Psoas muscle (tissue), 8 donors: ENCODE results near the gene FAF1. TPM values are rescaled to one million over a fixed set of nuclear protein-coding genes. Genes with fewer than 3 reads are reported as not detected.

Experiments used
- ATAC-seq, 4 donors: fragments of 200-7000 bp; cut with Tn5 transposase; one replicate each; pipeline ENCODE4 v1.9.1; 2020; ENCODE audit warnings: moderate library complexity in 3 of 4, mild to moderate bottlenecking in 2 of 4
- DNase-seq, 2 donors: peaks; one replicate each; pipeline ENCODE4 v3.0.0-alpha.2; 2020
- H3K27ac ChIP-seq: fragments of 200-600 bp; one replicate; pipeline ENCODE4 v1.8.0; 2022
- H3K27me3 ChIP-seq, 3 donors: fragments of 200-600 bp in 1 of 3; one replicate each; pipeline versions ENCODE4 v1.6.1 to v1.8.0; 2013 to 2022; ENCODE audit warnings: low read length in 2 of 3, mild to moderate bottlenecking in 2 of 3, moderate library complexity in 1 of 3; ENCODE audit not compliant: insufficient read depth in 3 of 3
- H3K36me3 ChIP-seq, 2 donors: fragments of 200-600 bp in 1 of 2; one replicate each; pipeline versions ENCODE4 v1.6.1 to v1.8.0; 2013 to 2022; ENCODE audit warnings: low read depth in 1 of 2, mild to moderate bottlenecking in 1 of 2, moderate library complexity in 1 of 2; ENCODE audit not compliant: insufficient read depth in 1 of 2
- H3K4me1 ChIP-seq: fragments of 200-600 bp; one replicate; pipeline ENCODE4 v1.8.0; 2022
- H3K4me3 ChIP-seq: fragments of 200-600 bp; one replicate; pipeline ENCODE4 v1.8.0; 2022; ENCODE audit warnings: mild to moderate bottlenecking
- H3K9me3 ChIP-seq: fragments of 200-600 bp; one replicate; pipeline ENCODE4 v1.8.0; 2022
- CTCF ChIP-seq: fragments of 200-600 bp; IDR thresholded peaks from one replicate; pipeline ENCODE4 v1.8.0; 2022; ENCODE audit warnings: antibody characterized with exemption
- WGBS, 3 donors: extraction: QIAGEN DNeasy Blood & Tissue Kit; methylation state at CpG; one replicate each; pipeline versions ENCODE4 v1.1.6 to v1.1.7; 2013; 5-methylcytosine and 5-hydroxymethylcytosine counted together
- intact Hi-C, 2 donors: fragments of 100-400 bp; cut with DNase I; formaldehyde crosslinking; loops; one replicate each; pipeline versions ENCODE4 v1.11.0 to v1.14.2; 2022
- polyA plus RNA-seq, 3 donors: library from polyadenylated mRNA; stranded (reverse); fragments of 200-250 nt; gene quantifications; one replicate each; pipeline ENCODE4 v1.2.3, GENCODE V29; 2013
- total RNA-seq, 4 donors: library from RNA; stranded (reverse); fragmentation: NEBNext Ultra II Directional in 2 of 4; extraction: Animal tissue kit (Norgen Biotek cat#: 25700) in 2 of 4; gene quantifications; one replicate each; pipeline versions ENCODE4 v1.2.1 to v1.2.4, GENCODE V29; 2021 to 2023
- donor health status: healthy with polysubstance abuse.
- donor health status: DM: no; HTN: no; CAD: no; lungs with moderate emphysema.
- donor health status: Bipolar disorder and iron deficiency.
- donor health status: healthy.
- donor health status: DM: yes; HTN: yes; CAD: no.
- donor health status: DM: no; HTN: no; CAD: no.
- donor health status: DM: no; HTN: no; CAD: no.
- donor health status: DM: yes; HTN: yes; CAD: no.

FAF1 gene
- total and polyA plus RNA-seq, 7 donors = 67.8 to 128 (median 108) TPM

GRCh38 chr1:50710099-50710498 is 250.0 kb downstream of the FAF1 start:
- no peak for TF ChIP-seq CTCF
- Histone ChIP-seq H3K27ac (no peak overlapping the region), H3K27me3 (no peaks in the 10 kb centered on the region), H3K36me3 (no peaks in the 10 kb centered on the region), H3K9me3 (no peaks in the 10 kb centered on the region), H3K4me3 (no peak overlapping the region), H3K4me1 (peaks cover 9% of the 10 kb centered on the region)
- intact Hi-C loops = no loop called here
- DNase-seq (no peak), ATAC-seq (no peak)
- 72 to 86% (median 76%) methylated on average over 3 of the region's 3 CpGs for WGBS, 3 donors

DNA sequence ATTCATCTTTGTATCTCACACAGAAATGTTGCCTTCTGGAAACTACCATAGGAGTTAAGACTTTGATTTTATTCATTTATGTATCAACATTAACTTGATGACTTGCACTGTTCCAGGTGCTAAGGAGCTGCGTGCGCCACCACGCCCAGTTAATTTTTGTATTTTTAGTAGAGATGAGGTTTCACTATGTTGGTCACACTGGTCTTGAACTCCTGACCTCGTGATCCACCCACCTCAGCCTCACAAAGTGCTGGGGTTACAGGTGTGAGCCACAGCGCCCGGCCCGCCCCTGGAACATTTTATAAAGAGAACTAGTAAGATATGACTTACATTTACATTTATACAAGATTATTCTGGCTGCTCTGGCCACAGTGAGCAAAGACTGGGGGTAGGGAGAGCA is 252.2 kb downstream of the FAF1 start:
- no peak for ATAC-seq
- Histone ChIP-seq H3K9me3 (no peaks in the 10 kb centered on the region), H3K27ac (no peak overlapping the region), H3K4me1 (peaks cover 19% of the 10 kb centered on the region), H3K4me3 (no peak overlapping the region), H3K36me3 (no peaks in the 10 kb centered on the region), H3K27me3 (no peaks in the 10 kb centered on the region)
- no peak for DNase-seq
- intact Hi-C loops = no loop called here
- TF ChIP-seq CTCF = no peak
- WGBS, 3 donors = 95 to 99% (median 97%) methylated on average over 7 of the region's 7 CpGs

GRCh38 chr1:50705699-50706098 is 254.4 kb downstream of the FAF1 start:
- WGBS, 3 donors = 32 to 66% (median 35%) methylated on average over 2 of the region's 2 CpGs
- peak in 1 of 4 donors; percentile 38 for ATAC-seq

DNA sequence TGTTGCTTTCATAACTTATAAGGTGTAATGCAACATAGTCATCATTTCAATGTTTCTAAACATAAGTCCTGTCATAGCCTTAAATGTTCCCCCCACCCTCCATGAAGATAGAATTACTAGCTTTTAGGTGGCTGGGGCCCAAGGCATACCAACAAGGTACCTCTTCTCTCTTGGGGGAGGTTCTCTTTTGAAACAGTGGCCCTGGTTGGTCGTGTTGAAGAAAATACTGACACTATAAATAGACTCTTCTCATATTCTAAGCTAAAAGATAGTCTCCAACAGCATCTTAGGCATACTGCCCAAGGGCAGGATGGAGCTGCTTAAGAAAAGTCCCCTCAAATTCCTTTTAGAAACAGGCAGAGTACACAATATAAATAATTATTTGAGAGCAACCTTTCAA is 255.0 kb downstream of the FAF1 start:
- Histone ChIP-seq H3K4me1 (peaks cover 35% of the 10 kb centered on the region), H3K36me3 (no peaks in the 10 kb centered on the region), H3K27ac (no peak overlapping the region), H3K4me3 (no peak overlapping the region), H3K27me3 (no peaks in the 10 kb centered on the region), H3K9me3 (no peaks in the 10 kb centered on the region)
- 4 to 7% (median 5%) methylated on average over 1 of the region's 1 CpG for WGBS, 3 donors
- no peak for TF ChIP-seq CTCF
- peak; percentile 60 to 88 (median 64) for ATAC-seq
- DNase-seq = no peak
- intact Hi-C loops = no loop called here

More at GRCh38 chr1:50705699-50706098, 254.4 kb downstream of the FAF1 start:
- Histone ChIP-seq H3K4me3 (no peak overlapping the region), H3K36me3 (no peaks in the 10 kb centered on the region), H3K27ac (no peak overlapping the region), H3K4me1 (peaks cover 35% of the 10 kb centered on the region), H3K9me3 (no peaks in the 10 kb centered on the region), H3K27me3 (no peaks in the 10 kb centered on the region)
- DNase-seq = no peak
- intact Hi-C loops = no loop called here
- TF ChIP-seq CTCF = no peak

DNA sequence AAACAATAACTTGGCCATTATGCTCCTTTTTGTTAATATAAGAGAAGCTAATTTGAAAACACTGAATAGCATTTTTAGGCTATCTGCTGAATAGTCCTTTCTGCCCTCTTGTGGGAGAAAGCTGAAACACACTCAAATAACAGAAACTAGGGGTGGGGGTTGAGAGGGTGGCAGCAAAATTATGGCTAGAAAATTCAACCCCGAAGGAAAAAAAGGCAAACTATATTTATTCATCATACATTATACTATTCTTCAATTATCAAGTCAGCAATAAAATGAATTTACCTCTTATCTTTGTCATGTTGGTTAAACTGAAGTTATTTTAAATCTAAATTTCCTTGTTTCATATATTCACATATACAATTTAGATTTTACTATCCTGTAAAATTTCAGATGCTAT is 255.9 kb downstream of the FAF1 start:
- DNase-seq (no peak), ATAC-seq (peak in 3 of 4 donors; percentile 58 to 84 (median 59))
- Histone ChIP-seq H3K9me3 (no peaks in the 10 kb centered on the region), H3K36me3 (no peaks in the 10 kb centered on the region), H3K4me1 (peaks cover 35% of the 10 kb centered on the region), H3K27ac (no peak overlapping the region), H3K27me3 (no peaks in the 10 kb centered on the region), H3K4me3 (no peak overlapping the region)
- TF ChIP-seq CTCF = peak; percentile 64
- intact Hi-C loops = no loop called here
- 43 to 61% (median 44%) methylated on average over 1 of the region's 1 CpG for WGBS, 3 donors
